Stimulated activated CD4-positive, alpha-beta T cell treated with anti-CD3 and anti-CD28 coated beads, Interleukin-12 subunit alpha, Interleukin-12 subunit beta, amount 100 ng/mL, for 4 hours (primary cell): ENCODE results near the gene PARD3B.
"Not testable (repeated sequence)": the region's sequence is repeated elsewhere in the genome, so short reads cannot be mapped to it uniquely, and the experiment has no call there.

Experiments
- DNase-seq: peaks from one replicate; pipeline ENCODE4 v3.0.0-alpha.2; 2020

Gene PARD3B

DNA sequence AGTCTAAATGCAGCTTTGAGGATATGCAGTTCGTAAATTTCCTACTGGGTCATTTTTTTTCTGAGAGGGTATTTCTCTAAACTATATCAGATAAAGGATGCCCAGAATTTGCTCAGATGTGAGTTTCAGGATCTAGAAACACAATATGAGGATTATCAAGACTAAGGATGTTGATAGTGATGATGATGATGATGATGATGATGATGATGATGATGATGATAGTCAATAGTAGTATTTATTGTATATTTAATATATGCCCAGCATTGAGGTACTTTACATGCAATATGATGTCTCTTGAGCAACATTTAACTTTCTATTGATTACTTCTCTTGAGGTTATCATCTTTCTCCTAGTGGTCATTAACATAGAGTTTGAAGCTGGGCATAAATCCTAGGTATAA is 914.9 kb downstream of the PARD3B start:
- no peak for DNase-seq

DNA sequence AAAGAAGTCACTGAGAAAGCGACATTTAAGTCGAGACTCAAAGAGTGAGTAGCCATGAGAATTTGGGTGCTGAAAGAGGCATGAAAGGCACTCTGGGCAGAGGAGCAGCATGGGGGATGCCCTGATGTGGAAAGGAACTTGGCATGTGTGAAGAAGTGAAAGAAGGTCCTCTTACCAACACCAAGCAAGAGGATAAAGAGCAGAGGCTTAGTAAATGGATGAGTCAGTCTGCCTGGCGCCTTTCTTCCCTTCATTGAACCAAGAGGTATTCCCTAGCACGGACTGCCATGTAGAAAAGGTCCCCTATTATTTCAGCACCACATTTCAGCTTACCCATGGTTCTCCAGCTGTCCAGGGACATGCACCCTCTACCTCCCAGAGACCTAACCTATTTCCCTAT is 915.9 kb downstream of the PARD3B start:
- DNase-seq, result no peak

DNA sequence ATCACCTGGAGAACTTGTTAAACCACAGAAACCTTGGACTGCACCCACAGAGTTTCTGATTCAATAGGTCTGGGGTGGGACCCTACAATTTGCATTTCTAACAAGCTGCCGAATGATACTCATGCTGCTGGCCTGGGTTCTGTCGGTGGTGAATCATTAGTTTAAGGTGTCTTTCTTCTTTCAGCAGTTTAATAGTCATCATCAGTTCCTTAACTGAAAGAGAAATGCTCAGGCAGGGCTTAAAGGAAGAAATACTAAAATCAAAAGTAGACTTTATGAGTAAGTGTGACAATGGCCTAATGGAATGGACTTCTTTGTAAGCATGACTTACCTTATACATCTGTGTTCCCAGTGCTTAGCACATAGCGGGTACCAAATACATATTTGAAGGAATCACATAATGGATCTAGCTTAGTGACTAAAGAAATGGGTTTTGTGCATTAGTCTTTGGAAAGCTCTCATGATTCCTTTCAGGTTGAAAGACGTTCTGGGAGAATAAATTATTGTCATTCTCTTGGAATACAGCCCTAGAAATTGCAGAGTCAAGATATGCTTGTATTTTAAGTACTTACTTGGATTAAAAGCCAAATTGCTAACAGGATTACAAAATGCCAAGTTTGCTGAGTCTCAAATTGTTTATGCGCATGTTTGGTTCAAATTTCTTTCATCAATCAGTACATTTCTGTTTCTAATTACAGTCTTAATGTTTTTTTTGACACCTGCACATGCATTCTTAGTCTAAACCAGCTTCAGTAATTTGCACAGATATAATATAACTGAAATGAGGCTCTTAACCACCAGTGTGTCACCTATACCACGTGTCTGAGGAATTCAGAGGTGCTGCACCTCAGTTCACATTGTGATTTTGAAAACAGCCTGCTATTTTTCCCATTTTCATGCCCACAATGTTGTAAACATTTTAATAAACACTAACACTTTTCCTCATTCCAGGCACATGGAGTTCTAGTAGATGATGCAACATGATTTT is 916.7 kb downstream of the PARD3B start:
- no peak for DNase-seq

- DNase-seq, result no peak
These were observed 917.5 kb downstream of the PARD3B start for GRCh38 chr2:205462681-205463345.

DNA sequence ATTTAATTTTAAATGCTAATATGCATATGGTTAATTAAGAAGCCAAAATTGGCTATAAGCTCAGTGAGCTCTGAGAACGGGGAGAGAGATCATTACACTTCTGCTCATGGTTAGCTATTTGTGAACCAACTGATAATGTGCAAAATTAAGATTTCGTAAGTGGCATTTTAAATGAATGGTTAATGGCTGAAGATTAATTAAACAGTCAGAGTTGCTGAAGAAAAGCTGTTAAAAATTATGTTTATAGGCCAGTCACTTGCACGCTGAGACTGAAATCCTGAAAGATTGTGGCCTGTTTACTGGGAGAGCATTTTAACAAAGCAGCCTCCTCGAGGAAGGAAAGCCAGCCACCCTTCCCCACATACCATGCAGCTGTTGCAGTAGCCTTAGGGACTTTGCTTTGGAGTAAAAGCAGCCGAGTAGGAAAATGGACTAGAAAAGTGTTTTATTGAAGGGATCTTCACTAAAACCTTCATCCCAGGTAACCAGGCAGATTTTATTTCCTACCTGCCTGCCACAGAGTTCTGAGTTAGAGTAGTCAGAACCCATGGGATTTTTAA is 918.3 kb downstream of the PARD3B start:
- DNase-seq, result no peak

DNA sequence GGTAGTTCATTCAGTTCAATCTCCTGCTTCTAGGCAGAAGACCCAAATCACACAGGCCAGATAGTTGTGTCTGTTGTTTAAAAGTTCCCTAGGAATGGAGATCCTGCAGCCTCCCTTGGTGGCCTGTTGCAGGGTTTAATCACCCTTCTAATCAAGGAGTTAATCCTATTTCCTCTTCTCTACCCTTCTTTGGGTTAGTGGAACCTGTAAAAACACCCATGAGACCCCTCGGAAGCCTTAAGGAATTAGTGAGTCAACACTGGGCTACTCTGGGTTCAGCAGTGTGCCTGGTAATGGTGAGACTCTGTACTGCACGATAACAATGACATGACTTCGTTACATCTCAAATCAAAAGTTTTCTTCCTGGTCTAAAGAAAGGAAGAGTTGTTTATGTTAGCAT is 919.4 kb downstream of the PARD3B start:
- no peak for DNase-seq

- DNase-seq, result no peak
These were observed 920.5 kb downstream of the PARD3B start for GRCh38 chr2:205465791-205466190.

GRCh38 chr2:205471776-205472175 is 926.5 kb downstream of the PARD3B start:
- no peak for DNase-seq

DNA sequence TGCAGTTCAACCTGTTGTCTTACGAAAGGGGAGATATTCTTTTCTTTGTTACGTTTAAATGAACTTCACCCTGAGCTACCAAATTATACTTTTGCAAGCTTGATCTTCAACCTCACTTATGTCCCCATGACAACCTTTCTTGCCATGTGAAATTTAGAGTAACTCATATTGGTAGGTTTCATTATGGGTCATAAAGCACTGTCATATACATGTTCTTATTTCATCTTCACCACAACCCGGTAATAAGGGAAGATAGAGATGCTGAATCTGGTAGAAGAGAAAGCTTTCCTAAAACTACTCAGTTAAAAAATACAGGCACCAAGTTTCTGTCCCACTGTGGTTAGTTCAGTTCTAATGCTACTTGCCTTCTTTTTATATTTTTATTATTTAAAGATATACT is 928.5 kb downstream of the PARD3B start:
- DNase-seq, result no peak

DNA sequence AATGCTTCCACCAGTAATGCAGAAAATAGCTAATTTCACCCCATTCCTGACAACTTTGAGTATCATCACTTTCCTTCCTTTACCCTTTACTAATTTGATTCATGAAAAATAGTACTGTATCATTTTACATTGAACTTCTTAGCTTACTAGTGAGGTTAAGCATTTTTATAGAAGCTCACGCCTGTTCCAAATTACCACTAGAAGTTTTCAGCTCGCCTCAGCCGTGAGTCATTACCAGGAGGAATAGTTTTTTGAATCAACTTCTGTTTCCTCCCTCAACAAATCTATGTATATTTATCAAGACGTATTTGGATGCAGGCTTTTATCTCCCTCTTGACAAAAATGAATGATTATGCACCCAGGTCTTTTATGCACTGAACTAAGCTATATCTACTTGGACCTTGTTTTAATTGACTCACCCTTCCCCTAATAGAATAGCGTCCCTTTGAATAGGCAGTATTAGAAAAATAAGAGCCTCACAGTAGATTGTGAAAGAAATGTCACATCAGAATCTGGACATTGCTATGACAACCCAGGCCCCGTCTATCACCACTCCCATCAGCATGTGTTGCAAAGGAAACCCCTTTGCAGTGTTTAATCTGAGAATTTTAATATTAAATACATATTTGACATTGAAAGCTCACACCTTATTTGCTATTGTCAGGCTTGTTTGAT is 929.6 kb downstream of the PARD3B start:
- no peak for DNase-seq

DNA sequence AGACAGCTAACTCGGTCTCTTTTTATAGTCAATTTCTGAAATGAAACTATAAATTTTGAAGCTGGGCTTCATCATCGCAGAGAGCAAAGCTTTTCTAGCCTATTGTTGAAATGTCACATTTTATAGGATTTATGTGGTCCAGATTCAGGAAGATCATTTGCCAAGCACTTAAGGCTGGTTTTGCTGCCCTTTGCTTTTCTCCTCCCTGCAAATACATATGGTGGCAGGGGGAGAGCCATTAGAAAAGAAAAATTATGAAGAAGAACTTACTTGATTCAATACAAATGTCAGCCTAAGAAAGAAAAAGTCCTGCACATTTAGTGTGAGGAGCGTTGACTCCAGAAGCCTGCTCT is 930.1 kb downstream of the PARD3B start:
- no peak for DNase-seq

GRCh38 chr2:205477016-205477705 is 931.9 kb downstream of the PARD3B start:
- DNase-seq, result no peak

DNA sequence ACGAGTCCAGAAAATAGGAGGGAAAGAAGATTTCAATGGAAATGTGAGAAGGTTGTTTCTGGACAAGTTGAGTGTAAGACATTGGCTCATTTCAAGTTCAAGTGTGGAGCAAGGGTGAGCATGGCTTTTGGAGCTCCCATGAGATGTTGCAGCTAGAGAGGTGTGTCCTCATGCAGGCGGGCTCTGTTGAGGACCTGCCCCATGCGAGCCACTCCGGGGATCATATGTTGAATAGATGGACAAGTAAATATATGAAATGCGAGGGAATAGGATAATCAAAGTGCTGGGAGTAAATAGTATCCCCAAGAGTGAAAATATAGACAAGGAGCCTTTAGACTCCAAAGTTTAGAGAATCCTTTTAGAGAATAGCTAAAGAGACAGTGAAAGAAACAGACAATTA is 936.6 kb downstream of the PARD3B start:
- DNase-seq, result no peak

- DNase-seq, result no peak
These were observed 937.3 kb downstream of the PARD3B start for GRCh38 chr2:205482399-205483081.

GRCh38 chr2:205483095-205483494 is 937.8 kb downstream of the PARD3B start:
- no peak for DNase-seq

GRCh38 chr2:205484215-205484614 is 938.9 kb downstream of the PARD3B start:
- DNase-seq, result no peak

DNA sequence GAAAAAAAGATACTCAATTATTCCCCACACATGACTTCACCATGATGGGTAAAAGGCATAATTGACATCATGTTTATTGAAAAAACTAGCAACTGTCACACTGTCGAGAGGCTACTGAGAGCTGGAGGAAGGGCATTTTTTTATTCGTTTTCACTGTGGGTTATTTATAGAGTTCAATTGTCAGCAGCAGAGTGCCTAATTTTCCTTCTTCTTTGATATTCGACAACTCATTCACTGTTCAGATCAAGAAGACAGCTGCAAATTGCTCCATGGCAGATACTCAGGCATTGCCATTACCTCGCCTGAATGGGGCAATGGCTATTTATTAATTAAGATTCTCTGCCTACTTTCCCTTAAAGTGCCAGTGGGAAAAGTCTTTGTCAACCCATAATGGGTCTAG is 939.5 kb downstream of the PARD3B start:
- no peak for DNase-seq

GRCh38 chr2:205493528-205493927 is 948.3 kb downstream of the PARD3B start:
- not testable (repeated sequence) for DNase-seq

GRCh38 chr2:205494537-205495235 is 949.4 kb downstream of the PARD3B start:
- DNase-seq, result no peak

- no peak for DNase-seq
These were observed 950.5 kb downstream of the PARD3B start for GRCh38 chr2:205495819-205496218.

DNA sequence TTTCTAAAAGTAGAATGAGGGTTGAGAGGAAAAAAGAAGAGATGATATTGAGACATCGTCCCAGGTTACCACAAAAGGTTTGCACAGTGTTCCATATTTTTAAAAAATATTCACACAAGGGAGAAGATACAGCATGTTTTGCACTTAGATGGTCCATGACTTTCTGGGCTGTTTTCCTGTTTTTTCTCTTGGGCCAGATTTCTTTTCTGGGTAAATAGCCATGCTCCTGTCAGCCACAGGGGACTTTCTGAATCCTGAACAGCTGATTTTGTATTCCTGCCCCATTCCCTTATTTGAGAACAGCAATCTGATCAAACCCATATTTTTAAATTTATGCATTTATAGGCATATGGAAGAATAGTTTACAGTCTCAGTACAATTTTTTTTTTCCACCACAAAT is 951.1 kb downstream of the PARD3B start:
- no peak for DNase-seq

DNA sequence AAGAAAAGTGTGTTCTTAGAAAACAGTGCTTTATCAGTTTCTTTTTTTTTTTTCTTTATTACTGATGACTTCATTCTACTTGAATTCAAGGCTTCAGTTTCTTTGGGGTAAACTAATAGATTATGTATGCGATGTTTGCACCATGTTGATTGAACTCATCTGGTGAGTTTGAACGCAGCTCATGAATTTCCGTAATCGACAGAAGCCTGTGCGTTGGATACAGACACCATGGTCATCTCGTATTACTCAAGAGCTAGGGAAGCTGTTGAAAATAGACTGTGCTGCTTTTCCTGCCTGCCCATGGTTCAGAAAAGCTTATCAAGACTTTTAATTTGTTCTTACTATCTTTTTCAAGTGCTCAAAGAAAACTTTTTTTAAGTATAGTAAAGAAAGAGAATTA is 951.5 kb downstream of the PARD3B start:
- no peak for DNase-seq
